SK-MEL-5 (cell line): ENCODE measurements around the gene OR5K2. TPM values are rescaled to one million over a fixed set of nuclear protein-coding genes. Genes with fewer than 3 reads are reported as not detected.

ENCODE experiments used
- DNase-seq: peaks from one replicate; pipeline ENCODE4 v3.0.0-alpha.2; 2016; ENCODE audit warnings: low read depth, low spot score
- in situ Hi-C: cut with HindIII; loops from 2 replicates; pipeline ENCODE4 v1.10.0; 2016; ENCODE audit warnings: low sequenced_read_pairs, high pct_unique_total_duplicates, low pct_unique_long_range_greater_than_20kb
- polyA plus RNA-seq, 2 experiments: library from polyadenylated mRNA; depleted of rRNA; stranded (reverse); fragments of >200 nt; gene quantifications; 2 replicates each; pipeline ENCODE4 v1.2.3, GENCODE V29; 2015
- total RNA-seq: library from RNA; depleted of rRNA; stranded (reverse); fragments of >200 nt; shearing (Covaris generic); gene quantifications from 2 replicates; pipeline ENCODE4 v1.2.3, GENCODE V29; 2014; rRNA removed

The OR5K2 gene
- not detected in 2 replicates for total RNA-seq
- polyA plus RNA-seq (2015; cell fraction: cytosol; rRNA removed): not detected in 2 replicates
- not detected in 2 replicates for polyA plus RNA-seq (2015; cell fraction: nucleus; rRNA removed)

DNA sequence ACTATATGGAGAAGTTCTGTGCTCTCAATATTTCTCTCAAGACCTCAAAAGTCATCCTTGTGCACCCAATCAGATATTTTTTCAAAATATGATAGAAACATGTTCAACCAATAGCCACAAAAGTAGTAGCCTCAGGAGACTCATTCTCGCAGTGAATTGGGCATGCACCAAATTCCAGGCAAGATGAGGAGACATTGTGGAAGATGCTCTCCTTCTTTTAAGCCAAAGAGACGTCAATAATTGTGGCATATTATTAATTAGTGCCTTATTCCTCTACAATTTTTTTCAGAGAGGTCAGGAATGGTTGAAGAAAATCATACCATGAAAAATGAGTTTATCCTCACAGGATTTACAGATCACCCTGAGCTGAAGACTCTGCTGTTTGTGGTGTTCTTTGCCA, at the start of gene OR5K2:
TSS of gene OR5K2 (plus strand) at position 301 of the 400 bp plus-strand sequence. CDS start at position 301, 0 bp downstream.
- no peak for DNase-seq
- in situ Hi-C loops: no loop called here

GRCh38 chr3:98449606-98450193, 47.8 kb upstream of the OR5K2 start:
- in situ Hi-C loops: no loop called here
- DNase-seq: no peak

DNA sequence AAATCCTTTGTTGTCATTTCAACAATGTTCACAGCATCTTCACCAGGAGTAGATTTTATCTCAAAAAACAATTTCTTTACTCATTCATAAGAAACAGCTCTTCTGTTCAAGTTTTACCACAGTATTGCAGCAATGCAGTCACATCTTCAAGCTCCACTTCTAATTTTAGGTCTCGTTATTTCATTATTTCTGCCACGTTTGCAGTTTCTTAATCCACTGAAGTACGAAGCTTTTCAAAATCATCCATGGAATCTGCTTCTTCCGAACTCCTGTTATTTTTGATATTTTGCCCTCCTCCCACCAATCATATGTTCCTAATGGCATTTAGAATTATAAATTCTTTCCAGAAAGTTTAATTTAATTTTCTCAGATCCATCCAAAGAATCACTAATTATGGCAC, 47.1 kb upstream of the OR5K2 start:
- DNase-seq: no peak
- in situ Hi-C loops: no loop called here

DNA sequence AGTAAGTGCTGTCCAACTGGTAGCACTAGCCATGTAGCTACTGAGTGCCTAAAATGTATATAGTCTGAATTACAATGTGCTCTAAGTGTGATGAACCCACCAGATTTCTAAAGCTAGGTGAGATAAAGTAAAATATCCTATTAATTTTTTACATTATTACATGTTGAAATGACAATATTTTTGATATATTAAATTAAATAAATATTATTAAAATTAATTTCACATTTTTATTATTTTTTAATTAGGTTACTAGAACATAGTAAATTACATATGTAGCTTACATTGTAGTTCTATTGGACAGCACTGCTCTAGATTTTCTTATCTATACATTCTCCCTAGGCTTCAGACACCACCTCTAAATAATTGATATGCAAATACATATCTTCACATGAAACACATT, 43.7 kb upstream of the OR5K2 start:
- in situ Hi-C loops: no loop called here
- no peak for DNase-seq

- DNase-seq: no peak
These were observed 42.6 kb upstream of the OR5K2 start for GRCh38 chr3:98454929-98455328.

DNA sequence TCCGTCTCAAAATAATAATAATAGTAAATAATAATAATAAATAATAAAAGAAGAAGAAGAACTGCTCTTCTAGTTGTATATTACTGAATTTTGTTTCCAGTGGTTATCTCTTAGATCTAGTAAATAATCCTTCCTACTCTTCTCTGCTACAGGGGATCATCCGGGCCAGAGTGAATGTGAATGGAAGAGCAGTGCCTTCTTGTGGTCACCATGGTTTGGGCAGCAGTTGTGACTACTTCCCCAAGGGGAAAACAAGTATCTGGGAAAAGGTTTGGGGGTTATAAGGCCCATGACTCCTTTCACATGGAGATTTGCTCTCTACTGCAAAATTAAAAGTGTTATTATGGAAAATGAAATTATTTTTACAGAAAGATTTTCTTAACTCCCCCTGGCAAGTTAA, 39.9 kb upstream of the OR5K2 start:
- in situ Hi-C loops: no loop called here
- no peak for DNase-seq

More at GRCh38 chr3:98454929-98455328, 42.6 kb upstream of the OR5K2 start:
- in situ Hi-C loops: no loop called here

DNA sequence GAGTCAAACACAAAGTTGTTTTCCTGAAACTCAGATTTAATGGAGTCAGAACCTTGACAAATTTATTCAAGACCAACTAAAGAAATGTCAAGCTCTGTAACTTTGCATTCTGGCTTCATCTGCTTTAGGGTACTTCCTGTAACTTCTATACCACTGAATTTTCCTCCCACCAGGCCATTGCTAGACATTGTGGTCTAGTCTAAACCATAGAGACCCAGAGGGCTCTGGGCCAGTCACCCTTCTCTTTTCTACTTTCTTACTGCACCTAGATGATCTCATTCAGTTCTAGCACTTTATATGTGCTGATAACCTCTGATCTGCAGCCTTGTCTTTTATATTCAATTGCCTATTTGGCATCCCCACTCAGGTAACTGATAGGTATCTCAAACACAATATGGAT, 37.3 kb upstream of the OR5K2 start:
- in situ Hi-C loops: no loop called here

DNA sequence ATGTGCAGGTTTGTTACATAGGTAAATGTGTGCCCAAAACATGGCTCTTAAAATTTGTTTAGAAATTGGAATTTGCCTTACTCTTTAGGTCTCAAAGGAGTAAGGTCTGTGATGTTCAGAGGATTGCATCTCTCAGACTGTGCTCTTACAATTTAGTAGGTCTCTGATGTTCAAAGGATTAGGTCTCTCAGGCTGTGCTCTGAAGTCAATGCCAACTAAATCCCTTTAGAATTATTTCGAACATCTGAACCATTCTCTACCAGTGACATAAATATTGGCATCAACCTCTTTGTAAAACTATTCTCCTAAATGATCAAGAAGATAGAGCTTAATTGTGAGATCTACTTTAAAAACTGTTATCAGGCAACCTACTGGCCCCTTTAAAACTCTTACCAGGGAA, 34.6 kb upstream of the OR5K2 start, which contains the start of gene OR5K1:
TSS of gene OR5K1 (plus strand) at position 301 of the 400 bp plus-strand sequence. CDS start 6,376 bp downstream, outside the sequence.
- DNase-seq: no peak
- in situ Hi-C loops: no loop called here

More for the DNA sequence above, 37.3 kb upstream of the OR5K2 start:
- DNase-seq: no peak

GRCh38 chr3:98482717-98483482, 14.6 kb upstream of the OR5K2 start:
- in situ Hi-C loops: no loop called here
- no peak for DNase-seq

DNA sequence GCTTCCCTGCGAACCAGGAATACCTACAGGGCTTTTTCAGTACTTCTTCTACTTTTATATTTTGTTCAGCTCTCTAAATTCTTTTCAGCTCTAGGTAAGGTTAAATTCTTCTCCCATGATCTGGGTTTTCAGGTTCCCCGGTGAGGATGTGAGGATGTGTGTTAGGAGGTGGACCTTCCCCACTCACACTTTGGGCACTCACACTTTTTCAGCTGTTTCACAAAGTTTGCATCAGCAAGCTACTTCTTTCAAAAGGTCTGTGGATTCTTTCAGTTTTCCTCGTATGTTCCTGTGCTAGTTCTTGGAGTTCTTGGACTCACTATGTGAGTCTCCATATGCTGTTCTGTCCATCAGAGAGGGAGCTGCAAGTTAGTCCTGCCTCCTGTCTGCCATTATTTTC, 13.9 kb upstream of the OR5K2 start:
- in situ Hi-C loops: no loop called here
- DNase-seq: no peak

GRCh38 chr3:98500019-98500418, 2.5 kb downstream of the OR5K2 start:
- in situ Hi-C loops: no loop called here
- no peak for DNase-seq

DNA sequence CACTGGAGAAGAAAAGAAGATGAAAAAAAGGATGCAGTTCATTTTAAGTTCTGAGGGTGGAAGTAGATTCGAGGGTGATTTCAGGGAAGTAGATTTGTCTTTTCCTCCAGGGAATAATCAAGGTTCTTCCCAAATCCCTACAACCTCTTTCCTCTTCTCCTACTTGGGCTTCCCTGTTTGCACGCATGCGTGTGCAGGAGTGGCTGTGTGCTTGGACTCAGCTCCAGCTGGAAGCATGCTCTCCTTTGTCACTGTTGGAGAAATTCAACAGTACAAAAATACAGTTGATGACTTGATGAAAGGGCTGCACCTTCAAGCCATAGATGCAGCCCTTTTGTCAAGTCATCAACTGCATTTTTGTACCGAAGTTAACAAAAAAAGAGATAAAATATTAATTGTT, 3.8 kb downstream of the OR5K2 start:
- DNase-seq: no peak
- in situ Hi-C loops: no loop called here

- DNase-seq: no peak
- in situ Hi-C loops: no loop called here
These were observed 4.5 kb downstream of the OR5K2 start for GRCh38 chr3:98501863-98502576.

- in situ Hi-C loops: no loop called here
- no peak for DNase-seq
These were observed 7.1 kb downstream of the OR5K2 start for GRCh38 chr3:98504539-98504938.

DNA sequence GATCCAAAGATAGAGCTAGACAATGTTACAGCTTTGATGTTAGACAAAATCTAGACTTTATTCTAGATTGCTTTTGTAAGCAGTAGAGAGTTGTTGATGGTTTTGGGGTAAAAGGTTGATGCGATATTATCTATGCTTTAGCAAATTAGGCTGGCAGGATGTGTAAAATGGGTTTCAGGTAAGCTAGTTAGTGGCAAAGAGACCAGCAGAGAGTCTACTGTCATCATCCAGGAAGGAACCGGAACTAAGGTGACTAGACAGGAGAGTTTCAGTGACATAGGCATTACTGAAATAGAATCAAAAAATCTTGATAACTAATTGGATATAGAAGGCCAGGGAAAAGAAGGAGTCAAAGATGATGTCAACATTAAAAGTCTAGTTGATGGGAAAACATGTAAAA, 11.1 kb downstream of the OR5K2 start:
- in situ Hi-C loops: no loop called here
- DNase-seq: no peak

DNA sequence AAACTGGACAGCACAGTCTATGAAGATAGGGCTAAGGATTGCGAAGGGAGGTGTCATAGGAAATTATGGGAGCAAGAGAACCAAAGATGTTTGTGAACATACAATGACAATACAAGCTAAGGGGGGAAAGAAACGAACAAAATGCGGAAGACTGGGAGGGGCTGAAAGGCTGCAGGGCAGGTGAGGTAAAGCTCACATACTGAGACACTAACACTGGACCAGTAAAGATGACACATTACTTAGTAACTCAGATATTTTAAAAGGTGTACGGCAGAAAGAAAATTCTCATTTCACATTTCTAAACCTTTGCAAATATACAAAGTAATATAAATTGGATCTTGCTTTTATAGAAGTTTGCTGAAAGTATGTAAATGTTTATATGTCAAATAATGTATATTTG, 15.1 kb downstream of the OR5K2 start:
- in situ Hi-C loops: no loop called here

GRCh38 chr3:98513091-98513511, 15.6 kb downstream of the OR5K2 start:
- no peak for DNase-seq
- in situ Hi-C loops: no loop called here

More for the DNA sequence above, 15.1 kb downstream of the OR5K2 start:
- no peak for DNase-seq

GRCh38 chr3:98513736-98514135, 16.3 kb downstream of the OR5K2 start:
- in situ Hi-C loops: no loop called here
- DNase-seq: no peak
